Upper lobe of left lung (tissue), 4 donors: ENCODE results near the gene CYP21A2.
"Not testable (repeated sequence)": the region's sequence is repeated elsewhere in the genome, so short reads cannot be mapped to it uniquely, and the experiment has no call there.

Experiments
- EP300 ChIP-seq, 4 donors: sonication (generic); formaldehyde crosslinking; IDR thresholded peaks; one replicate each; pipeline ENCODE4 v1.5.1; 2017; ENCODE audit warnings: antibody characterized with exemption in 4 of 4, control low read depth in 2 of 4
- POLR2A ChIP-seq, 4 donors: fragments of 450-650 bp; IDR thresholded peaks; one replicate each; pipeline ENCODE4 v1.5.1; 2016 to 2017; ENCODE audit warnings: antibody characterized with exemption in 4 of 4, mild to moderate bottlenecking in 2 of 4
- POLR2AphosphoS5 ChIP-seq, 2 donors: sonication (generic); formaldehyde crosslinking; IDR thresholded peaks; one replicate each; pipeline ENCODE4 v1.5.1; 2017; ENCODE audit warnings: antibody characterized with exemption in 2 of 2
- TF ChIP-seq, protein P1 (sequence below), 6 experiments: fragments of 450-650 bp in 4 of 6; fragments of 200-600 bp in 2 of 6; sonication (generic) in 2 of 6; IDR thresholded peaks; one replicate each; pipeline ENCODE4 v1.5.1; 2016 to 2019; ENCODE audit warnings: antibody characterized with exemption in 6 of 6

DNA sequence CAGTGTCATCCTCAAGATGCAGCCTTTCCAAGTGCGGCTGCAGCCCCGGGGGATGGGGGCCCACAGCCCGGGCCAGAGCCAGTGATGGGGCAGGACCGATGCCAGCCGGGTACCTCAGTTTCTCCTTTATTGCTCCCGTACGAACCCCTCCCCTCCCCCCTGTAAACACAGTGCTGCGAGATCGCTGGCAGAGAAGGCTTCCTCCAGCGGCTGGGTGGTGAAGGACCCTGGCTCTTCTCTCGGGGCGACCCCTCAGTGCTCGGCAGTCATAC, 2.8 kb downstream of the CYP21A2 start:
- TF ChIP-seq, protein P1, sequence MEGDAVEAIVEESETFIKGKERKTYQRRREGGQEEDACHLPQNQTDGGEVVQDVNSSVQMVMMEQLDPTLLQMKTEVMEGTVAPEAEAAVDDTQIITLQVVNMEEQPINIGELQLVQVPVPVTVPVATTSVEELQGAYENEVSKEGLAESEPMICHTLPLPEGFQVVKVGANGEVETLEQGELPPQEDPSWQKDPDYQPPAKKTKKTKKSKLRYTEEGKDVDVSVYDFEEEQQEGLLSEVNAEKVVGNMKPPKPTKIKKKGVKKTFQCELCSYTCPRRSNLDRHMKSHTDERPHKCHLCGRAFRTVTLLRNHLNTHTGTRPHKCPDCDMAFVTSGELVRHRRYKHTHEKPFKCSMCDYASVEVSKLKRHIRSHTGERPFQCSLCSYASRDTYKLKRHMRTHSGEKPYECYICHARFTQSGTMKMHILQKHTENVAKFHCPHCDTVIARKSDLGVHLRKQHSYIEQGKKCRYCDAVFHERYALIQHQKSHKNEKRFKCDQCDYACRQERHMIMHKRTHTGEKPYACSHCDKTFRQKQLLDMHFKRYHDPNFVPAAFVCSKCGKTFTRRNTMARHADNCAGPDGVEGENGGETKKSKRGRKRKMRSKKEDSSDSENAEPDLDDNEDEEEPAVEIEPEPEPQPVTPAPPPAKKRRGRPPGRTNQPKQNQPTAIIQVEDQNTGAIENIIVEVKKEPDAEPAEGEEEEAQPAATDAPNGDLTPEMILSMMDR (IDR thresholded peaks at IDR 0.05): not testable (repeated sequence)
- not testable (repeated sequence) for TF ChIP-seq POLR2A, POLR2AphosphoS5, EP300 (IDR thresholded peaks at IDR 0.05)
